WTC11 (cell line): ENCODE data around the gene WDR72. TPM values are rescaled to one million over a fixed set of nuclear protein-coding genes. Genes with fewer than 3 reads are reported as not detected.

Source experiments
- ATAC-seq: fragments of 200-7000 bp; cut with Tn5 transposase; 2 replicates; pipeline ENCODE4 v1.10.0; 2021; ENCODE audit warnings: mild to moderate bottlenecking, moderate library complexity
- CTCF ChIA-PET: fragments of 300-600 bp; sonication (Branson Sonifier 250); formaldehyde crosslinking; loops from one replicate; lab custom pipeline; 2021; ENCODE audit warnings: antibody characterized with exemption; lab: Charles Lee
- POLR2A ChIA-PET: fragments of 350-600 bp; sonication (Branson Sonifier 250); formaldehyde crosslinking; loops from one replicate; lab custom pipeline; 2021; ENCODE audit warnings: antibody characterized with exemption; lab: Charles Lee
- DNase-seq: peaks from one replicate; pipeline ENCODE4 v3.0.0; 2021; ENCODE audit warnings: low spot score
- H3K27ac Mint-ChIP-seq: 2 replicates; pipeline ENCODE4 v1.8.0; 2021; ENCODE audit warnings: mixed read lengths
- H3K27me3 Mint-ChIP-seq: 2 replicates; pipeline ENCODE4 v1.8.0; 2021; ENCODE audit warnings: low read depth, mild to moderate bottlenecking, moderate library complexity, mixed read lengths
- H3K36me3 Mint-ChIP-seq: 2 replicates; pipeline ENCODE4 v1.8.0; 2021; ENCODE audit warnings: mixed read lengths
- H3K4me1 Mint-ChIP-seq: 2 replicates; pipeline ENCODE4 v1.8.0; 2022; ENCODE audit warnings: mixed read lengths
- H3K4me3 Mint-ChIP-seq: 2 replicates; pipeline ENCODE4 v1.8.0; 2021; ENCODE audit warnings: mild to moderate bottlenecking, moderate library complexity, mixed read lengths
- H3K9me3 Mint-ChIP-seq: 2 replicates; pipeline ENCODE4 v1.8.0; 2021; ENCODE audit warnings: mixed read lengths
- ATF3 ChIP-seq: sonication (generic); formaldehyde crosslinking; conservative IDR thresholded peaks from 2 replicates; pipeline ENCODE4 v1.8.1; 2022; ENCODE audit warnings: mild to moderate bottlenecking, missing genetic modification reagents
- ATF6 ChIP-seq: sonication (generic); formaldehyde crosslinking; IDR thresholded peaks from 2 replicates; pipeline ENCODE4 v1.8.1; 2023; ENCODE audit warnings: mild to moderate bottlenecking, missing genetic modification reagents
- ELF4 ChIP-seq: sonication (generic); formaldehyde crosslinking; IDR thresholded peaks from 2 replicates; pipeline ENCODE4 v1.8.1; 2022; ENCODE audit warnings: low read depth, mild to moderate bottlenecking, moderate library complexity, missing genetic modification reagents
- ETV6 ChIP-seq: sonication (generic); formaldehyde crosslinking; IDR thresholded peaks from 2 replicates; pipeline ENCODE4 v1.8.1; 2022; ENCODE audit warnings: mild to moderate bottlenecking, missing genetic modification reagents
- FOXP1 ChIP-seq: sonication (generic); formaldehyde crosslinking; IDR thresholded peaks from 2 replicates; pipeline ENCODE4 v1.8.0; 2022; ENCODE audit warnings: missing genetic modification reagents, mild to moderate bottlenecking, moderate library complexity, borderline replicate concordance
- GABPB1 ChIP-seq: sonication (generic); formaldehyde crosslinking; IDR thresholded peaks from 2 replicates; pipeline ENCODE4 v1.8.1; 2023; ENCODE audit warnings: mild to moderate bottlenecking, missing genetic modification reagents
- HMGXB4 ChIP-seq: sonication (generic); formaldehyde crosslinking; IDR thresholded peaks from 2 replicates; pipeline ENCODE4 v1.8.1; 2023; ENCODE audit warnings: mild to moderate bottlenecking, moderate library complexity, missing genetic modification reagents
- IRF1 ChIP-seq: sonication (generic); formaldehyde crosslinking; IDR thresholded peaks from 2 replicates; pipeline ENCODE4 v1.8.0; 2023; ENCODE audit warnings: missing genetic modification reagents
- NR1H2 ChIP-seq: sonication (generic); formaldehyde crosslinking; IDR thresholded peaks from 2 replicates; pipeline ENCODE4 v1.9.0; 2021; ENCODE audit warnings: mild to moderate bottlenecking, moderate library complexity, missing genetic modification reagents
- OVOL2 ChIP-seq: fragments of 250-450 bp; sonication (Bioruptor Pico); IDR thresholded peaks from 2 replicates; pipeline ENCODE4 v1.9.0; 2021; ENCODE audit warnings: mild to moderate bottlenecking, borderline replicate concordance
- PRDM15 ChIP-seq: sonication (generic); formaldehyde crosslinking; IDR thresholded peaks from 2 replicates; pipeline ENCODE4 v1.8.0; 2022; ENCODE audit warnings: missing genetic modification reagents
- RELA ChIP-seq: sonication (generic); formaldehyde crosslinking; IDR thresholded peaks from 2 replicates; pipeline ENCODE4 v1.8.1; 2022; ENCODE audit warnings: missing genetic modification reagents, mild to moderate bottlenecking, borderline replicate concordance
- SOX15 ChIP-seq: fragments of 250-450 bp; sonication (Bioruptor Pico); IDR thresholded peaks from 2 replicates; pipeline ENCODE4 v1.9.0; 2021; ENCODE audit warnings: mild to moderate bottlenecking
- TEAD4 ChIP-seq: sonication (generic); formaldehyde crosslinking; IDR thresholded peaks from 2 replicates; pipeline ENCODE4 v1.8.0; 2022; ENCODE audit warnings: mild to moderate bottlenecking, missing genetic modification reagents
- ZNF121 ChIP-seq: sonication (generic); formaldehyde crosslinking; IDR thresholded peaks from 2 replicates; pipeline ENCODE4 v1.8.0; 2023; ENCODE audit warnings: missing genetic modification reagents
- ZNF232 ChIP-seq: sonication (generic); formaldehyde crosslinking; IDR thresholded peaks from 2 replicates; pipeline ENCODE4 v1.8.0; 2022; ENCODE audit warnings: mild to moderate bottlenecking, missing genetic modification reagents
- ZNF396 ChIP-seq: fragments of 250-450 bp; sonication (Bioruptor Pico); IDR thresholded peaks from 2 replicates; pipeline ENCODE4 v1.8.0; 2021; ENCODE audit warnings: mild to moderate bottlenecking, moderate library complexity, borderline replicate concordance
- total RNA-seq: library from RNA; stranded (reverse); gene quantifications from 3 replicates; pipeline ENCODE4 v1.2.3, GENCODE V29; 2021

The WDR72 gene
- total RNA-seq, 1 experiment from 2014 or later, result 8.6 TPM

GRCh38 chr15:53581513-53581912, 177.9 kb downstream of the WDR72 start:
- TF ChIP-seq ATF3 (CRISPR knock-in tag) (no peak), ATF6 (CRISPR knock-in tag) (no peak), SOX15 (no peak), ZNF396 (CRISPR knock-in tag) (no peak), NR1H2 (no peak), RELA (CRISPR knock-in tag) (no peak), OVOL2 (CRISPR knock-in tag) (no peak), ELF4 (CRISPR knock-in tag) (no peak), PRDM15 (CRISPR knock-in tag) (no peak), ETV6 (CRISPR knock-in tag) (no peak), ZNF232 (CRISPR knock-in tag) (no peak)
- Mint-ChIP-seq H3K27ac (no peak overlapping the region), H3K27me3 (no peaks in the 10 kb centered on the region), H3K9me3 (no peaks in the 10 kb centered on the region), H3K36me3 (no peaks in the 10 kb centered on the region), H3K4me3 (no peak overlapping the region), H3K4me1 (peaks cover 1% of the 10 kb centered on the region; the same call in 1 of the 2 replicates)
- DNase-seq (no peak), ATAC-seq (no peak)
- POLR2A ChIA-PET, result no interaction called here
- CTCF ChIA-PET, result no interaction called here

- CTCF ChIA-PET, result no interaction called here
- no peak for ATAC-seq
- POLR2A ChIA-PET, result no interaction called here
- TF ChIP-seq ZNF121 (CRISPR knock-in tag) (no peak), TEAD4 (CRISPR knock-in tag) (no peak), IRF1 (CRISPR knock-in tag) (no peak), GABPB1 (CRISPR knock-in tag) (no peak), FOXP1 (CRISPR knock-in tag) (no peak), HMGXB4 (CRISPR knock-in tag) (no peak)
- H3K4me3 Mint-ChIP-seq, result no peak overlapping the region
- no peaks in the 10 kb centered on the region for H3K27me3 Mint-ChIP-seq
- H3K4me1 Mint-ChIP-seq, result no peaks in the 10 kb centered on the region; the same call in 1 of the 2 replicates
- H3K36me3 Mint-ChIP-seq, result no peaks in the 10 kb centered on the region
- H3K9me3 Mint-ChIP-seq, result no peaks in the 10 kb centered on the region
- no peak overlapping the region for H3K27ac Mint-ChIP-seq
- no peak for DNase-seq
Observed at GRCh38 chr15:53580366-53580765, 179.1 kb downstream of the WDR72 start.
